GM10266 (cell line): ENCODE results near the gene MUTYH.

Experiments
- DNase-seq: peaks from one replicate; pipeline ENCODE4 v3.0.0; 2012; ENCODE audit errors: extremely low spot score
- CTCF ChIP-seq: IDR thresholded peaks from 2 replicates; pipeline ENCODE4 v1.5.1; 2012; ENCODE audit warnings: mild to moderate bottlenecking, low read depth; ENCODE audit not compliant: control insufficient read depth, insufficient read depth; ENCODE audit errors: missing control alignments

Gene MUTYH

GRCh38 chr1:45348966-45349677 lies 8.9 kb upstream of the MUTYH start:
- DNase-seq, result no peak
- no peak for TF ChIP-seq CTCF

- no peak for TF ChIP-seq CTCF
- DNase-seq, result no peak
Measured at GRCh38 chr1:45348609-45348965, 8.3 kb upstream of the MUTYH start.

GRCh38 chr1:45348020-45348419 lies 7.8 kb upstream of the MUTYH start:
- TF ChIP-seq CTCF, result no peak
- DNase-seq, result no peak

GRCh38 chr1:45346473-45346872 lies 6.2 kb upstream of the MUTYH start:
- DNase-seq, result no peak
- TF ChIP-seq CTCF, result no peak

GRCh38 chr1:45345014-45345413 lies 4.8 kb upstream of the MUTYH start:
- no peak for DNase-seq
- TF ChIP-seq CTCF, result no peak

- TF ChIP-seq CTCF, result no peak
- no peak for DNase-seq
Measured at GRCh38 chr1:45344499-45344898, 4.3 kb upstream of the MUTYH start.

GRCh38 chr1:45340816-45341466 lies 701 bp upstream of the MUTYH start:
- DNase-seq, result peak; percentile 26
- no peak for TF ChIP-seq CTCF
